Upper lobe of left lung (tissue), 4 donors: ENCODE results near the gene ALPI.

Source experiments
- EP300 ChIP-seq, 4 donors: sonication (generic); formaldehyde crosslinking; IDR thresholded peaks; one replicate each; pipeline ENCODE4 v1.5.1; 2017; ENCODE audit warnings: antibody characterized with exemption in 4 of 4, control low read depth in 2 of 4
- POLR2A ChIP-seq, 4 donors: fragments of 450-650 bp; IDR thresholded peaks; one replicate each; pipeline ENCODE4 v1.5.1; 2016 to 2017; ENCODE audit warnings: antibody characterized with exemption in 4 of 4, mild to moderate bottlenecking in 2 of 4
- POLR2AphosphoS5 ChIP-seq, 2 donors: sonication (generic); formaldehyde crosslinking; IDR thresholded peaks; one replicate each; pipeline ENCODE4 v1.5.1; 2017; ENCODE audit warnings: antibody characterized with exemption in 2 of 2
- TF ChIP-seq, protein P1 (sequence below), 6 experiments: fragments of 450-650 bp in 4 of 6; fragments of 200-600 bp in 2 of 6; sonication (generic) in 2 of 6; IDR thresholded peaks; one replicate each; pipeline ENCODE4 v1.5.1; 2016 to 2019; ENCODE audit warnings: antibody characterized with exemption in 6 of 6

DNA sequence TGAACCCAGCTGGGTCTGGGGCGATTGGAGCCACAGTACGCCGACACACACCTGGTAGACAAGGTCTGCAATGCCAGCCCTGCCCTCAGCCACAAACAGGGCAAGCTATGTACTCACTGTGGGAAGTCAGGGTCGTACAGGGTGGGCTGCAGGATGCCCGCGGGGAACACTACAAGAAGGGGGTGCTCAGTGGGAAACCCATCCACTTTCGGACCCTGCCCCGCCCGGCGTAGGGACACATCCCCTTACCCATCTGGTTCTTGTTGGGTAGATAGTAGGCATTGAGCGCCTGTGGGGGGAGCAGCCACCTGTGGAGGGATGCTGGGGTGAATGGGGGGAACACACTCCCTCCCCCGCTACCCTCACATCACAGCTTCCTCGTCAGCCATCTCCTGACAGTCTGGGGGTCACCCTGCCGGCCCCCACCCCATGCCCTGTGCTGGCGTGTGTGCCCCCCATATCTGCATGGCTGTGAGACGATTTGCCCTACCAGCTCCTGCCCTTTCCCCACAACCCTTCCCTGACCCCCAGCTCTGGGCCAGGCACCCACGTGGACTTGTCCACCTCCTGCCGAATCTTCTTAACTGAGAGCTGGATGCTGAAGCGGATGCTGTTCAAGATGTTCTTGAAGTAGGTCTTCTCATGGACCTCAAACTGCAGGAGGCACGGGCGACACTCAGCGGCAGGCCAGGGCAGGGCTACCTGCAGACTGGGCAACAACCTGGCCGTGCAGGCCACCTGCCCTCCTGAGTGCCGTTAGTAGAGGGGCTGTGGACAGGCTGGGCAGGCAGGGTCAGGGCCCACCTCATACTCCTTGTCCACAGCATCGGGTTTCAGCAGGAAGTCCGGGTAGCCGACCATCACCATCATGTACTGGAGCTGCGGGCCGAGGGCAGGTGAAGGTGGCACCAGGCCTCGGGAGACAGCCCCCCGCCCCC is 26.6 kb downstream of the ALPI start:
- TF ChIP-seq, protein P1, sequence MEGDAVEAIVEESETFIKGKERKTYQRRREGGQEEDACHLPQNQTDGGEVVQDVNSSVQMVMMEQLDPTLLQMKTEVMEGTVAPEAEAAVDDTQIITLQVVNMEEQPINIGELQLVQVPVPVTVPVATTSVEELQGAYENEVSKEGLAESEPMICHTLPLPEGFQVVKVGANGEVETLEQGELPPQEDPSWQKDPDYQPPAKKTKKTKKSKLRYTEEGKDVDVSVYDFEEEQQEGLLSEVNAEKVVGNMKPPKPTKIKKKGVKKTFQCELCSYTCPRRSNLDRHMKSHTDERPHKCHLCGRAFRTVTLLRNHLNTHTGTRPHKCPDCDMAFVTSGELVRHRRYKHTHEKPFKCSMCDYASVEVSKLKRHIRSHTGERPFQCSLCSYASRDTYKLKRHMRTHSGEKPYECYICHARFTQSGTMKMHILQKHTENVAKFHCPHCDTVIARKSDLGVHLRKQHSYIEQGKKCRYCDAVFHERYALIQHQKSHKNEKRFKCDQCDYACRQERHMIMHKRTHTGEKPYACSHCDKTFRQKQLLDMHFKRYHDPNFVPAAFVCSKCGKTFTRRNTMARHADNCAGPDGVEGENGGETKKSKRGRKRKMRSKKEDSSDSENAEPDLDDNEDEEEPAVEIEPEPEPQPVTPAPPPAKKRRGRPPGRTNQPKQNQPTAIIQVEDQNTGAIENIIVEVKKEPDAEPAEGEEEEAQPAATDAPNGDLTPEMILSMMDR (IDR thresholded peaks at IDR 0.05): no peak
- TF ChIP-seq POLR2AphosphoS5 (IDR thresholded peaks at IDR 0.05) (no peak), POLR2A (IDR thresholded peaks at IDR 0.05) (no peak), EP300 (IDR thresholded peaks at IDR 0.05) (no peak)
